NCI-H345 treated with DMSO at 0.1 percent for 48 hours (cell line): ENCODE results near the gene COQ8A.
"Not testable (repeated sequence)": the region's sequence is repeated elsewhere in the genome, so short reads cannot be mapped to it uniquely, and the experiment has no call there.

Experiments used
- DNase-seq: peaks from one replicate; lab custom pipeline; 2025; ENCODE audit not compliant: unreplicated experiment; lab: John Stamatoyannopoulos, UW

COQ8A gene

GRCh38 chr1:226983247-226983991, 43.3 kb downstream of the COQ8A start:
- no peak for DNase-seq

- DNase-seq: no peak
Measured at GRCh38 chr1:226983992-226984364, 43.9 kb downstream of the COQ8A start.

- DNase-seq: no peak
Measured at GRCh38 chr1:226984521-226985238, 44.6 kb downstream of the COQ8A start.

DNA sequence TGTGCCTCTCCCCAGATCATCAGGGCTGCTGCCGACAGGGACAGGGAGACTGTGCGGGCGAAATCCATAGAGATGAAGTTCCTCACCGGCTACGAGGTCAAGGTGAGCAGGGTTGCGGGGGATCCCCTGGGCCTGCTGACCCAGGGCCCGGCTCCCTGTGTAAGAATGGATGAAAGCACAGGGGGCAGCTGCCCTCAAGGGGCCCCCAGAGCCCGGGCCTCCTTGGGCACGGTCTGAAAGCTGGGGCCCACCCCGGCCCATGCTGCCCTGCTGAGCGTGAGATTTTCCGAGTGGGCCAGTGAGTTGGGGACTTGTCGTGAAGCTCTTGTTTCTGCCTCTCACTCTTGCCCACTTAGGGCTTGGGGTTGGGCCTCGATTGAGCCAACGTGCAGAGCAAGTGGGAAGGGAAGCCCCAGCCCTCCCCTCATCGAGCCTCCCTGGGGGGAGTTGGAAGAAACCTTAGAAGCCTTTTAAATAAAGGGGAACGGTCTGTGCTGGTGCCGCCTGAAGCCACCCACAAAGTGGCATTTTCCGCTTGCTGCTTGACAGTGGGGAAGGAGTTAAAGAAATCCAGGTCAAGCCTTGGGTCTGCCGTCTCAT, 45.2 kb downstream of the COQ8A start:
- no peak for DNase-seq

GRCh38 chr1:226985839-226986463, 45.9 kb downstream of the COQ8A start:
- no peak for DNase-seq

GRCh38 chr1:226986496-226987178, 46.5 kb downstream of the COQ8A start:
- no peak for DNase-seq

DNA sequence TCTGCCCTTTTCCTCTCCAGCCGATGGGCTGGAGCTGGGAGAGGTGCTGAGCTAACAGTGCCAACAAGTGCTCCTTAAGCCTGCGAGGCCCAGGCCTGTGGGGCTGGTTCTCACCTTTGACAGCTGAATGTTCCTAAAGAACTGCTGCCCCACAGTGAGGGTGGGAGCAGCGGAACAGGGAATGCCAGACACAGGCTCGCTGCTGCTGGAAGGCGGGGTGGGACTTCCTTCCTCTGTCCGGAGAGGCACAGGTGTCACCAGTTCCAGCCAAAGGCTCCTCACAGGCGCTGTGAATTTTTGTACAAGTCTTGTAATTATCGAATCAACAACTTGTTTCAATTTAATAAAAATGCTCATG, 47.1 kb downstream of the COQ8A start:
- no peak for DNase-seq

GRCh38 chr1:226987623-226988333, 47.7 kb downstream of the COQ8A start:
- DNase-seq: no peak

DNA sequence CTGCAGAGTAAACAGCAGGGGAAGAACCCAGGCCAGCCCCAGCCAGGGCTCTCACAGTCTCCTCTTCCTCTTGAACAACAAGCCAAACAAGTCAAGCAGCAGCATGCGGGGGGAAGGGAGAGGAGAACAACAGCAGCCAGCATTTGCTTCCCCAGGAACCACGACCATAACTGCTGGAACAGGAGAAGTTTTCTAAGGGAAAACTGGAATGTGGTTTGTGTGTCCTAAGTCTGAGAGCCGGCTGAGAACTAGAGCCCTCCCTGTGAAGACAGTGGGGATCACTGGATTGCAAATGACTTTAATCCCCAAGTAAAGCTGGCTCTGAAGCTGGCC, 48.2 kb downstream of the COQ8A start:
- DNase-seq: no peak

GRCh38 chr1:226989085-226989920, 49.2 kb downstream of the COQ8A start:
- no peak for DNase-seq

- no peak for DNase-seq
Measured at GRCh38 chr1:226990133-226990716, 50.1 kb downstream of the COQ8A start.

DNA sequence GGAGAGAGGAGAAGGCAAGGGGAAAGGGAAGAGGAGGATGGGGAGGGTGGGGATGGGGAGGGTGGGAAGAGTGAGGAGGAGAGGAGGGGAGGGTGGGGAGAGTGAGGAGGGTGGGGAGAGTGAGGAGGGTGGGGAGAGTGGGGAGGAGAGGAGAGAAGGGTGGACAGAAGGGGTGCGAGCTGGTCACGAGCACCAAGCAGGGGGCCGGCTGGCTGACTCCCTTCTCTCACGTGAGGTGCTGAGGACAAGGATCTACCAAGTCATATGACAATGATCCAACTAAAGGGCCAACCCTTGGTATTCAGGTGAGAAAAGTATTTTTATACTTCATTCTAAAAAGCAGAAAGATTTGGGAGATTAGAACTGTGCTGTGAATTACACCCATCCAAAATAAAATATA, 51.8 kb downstream of the COQ8A start:
- DNase-seq: no peak

DNA sequence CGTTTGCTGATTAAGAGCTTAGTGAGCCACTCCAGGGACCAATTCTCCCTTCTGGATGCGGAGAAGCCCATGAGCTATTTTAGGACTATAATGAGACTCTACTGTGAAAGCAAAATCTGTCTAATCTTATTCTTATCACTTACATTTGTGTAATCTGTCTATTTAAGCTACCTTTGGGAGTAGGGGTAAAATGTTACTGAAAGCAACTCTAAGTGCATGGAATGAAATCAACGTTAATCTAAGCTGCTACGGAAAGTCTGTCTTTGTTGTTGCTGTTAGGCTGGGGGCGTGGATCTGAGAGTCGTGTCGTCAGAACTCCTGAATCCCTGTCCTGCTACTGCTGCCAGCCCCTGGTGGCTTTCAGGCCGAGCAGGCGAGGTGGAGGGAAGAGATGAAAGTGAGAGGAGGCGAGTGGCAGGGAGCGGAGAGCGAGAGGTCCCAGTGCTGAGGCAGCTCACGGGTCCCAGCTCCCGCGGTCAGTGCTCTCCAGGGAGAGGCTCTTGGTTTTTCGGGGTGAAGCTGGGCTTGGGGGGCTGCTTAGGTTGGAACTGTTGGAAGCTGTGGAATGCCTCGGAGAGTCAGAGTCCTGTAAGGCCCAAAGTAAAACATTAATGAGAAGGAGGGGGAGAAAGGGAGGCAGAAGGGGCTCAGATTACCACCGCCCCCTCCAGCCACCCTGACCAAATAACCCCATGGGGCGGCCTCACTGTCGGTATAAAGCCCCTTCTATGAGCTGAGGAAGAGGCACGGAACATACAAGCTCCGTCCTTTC, 53.9 kb downstream of the COQ8A start:
- DNase-seq: no peak

GRCh38 chr1:226994586-226995364, 54.7 kb downstream of the COQ8A start:
- DNase-seq: no peak

GRCh38 chr1:226995365-226996332, 55.6 kb downstream of the COQ8A start:
- DNase-seq: no peak

DNA sequence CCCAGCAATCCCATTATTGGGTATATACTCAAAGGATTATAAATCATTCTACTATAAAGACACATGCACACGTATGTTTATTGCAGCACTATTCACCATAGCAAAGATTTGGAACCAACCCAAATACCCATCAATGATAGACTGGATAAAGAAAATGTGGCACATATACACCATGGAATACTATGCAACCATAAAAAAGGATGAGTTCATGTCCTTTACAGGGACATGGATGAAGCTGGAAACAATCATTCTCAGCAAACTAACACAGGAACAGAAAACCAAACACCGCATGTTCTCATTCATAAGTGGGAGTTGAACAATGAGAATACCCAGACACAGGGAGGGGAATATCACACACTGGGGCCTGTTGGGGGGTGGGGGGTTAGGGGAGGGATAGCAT, 59.5 kb downstream of the COQ8A start:
- not testable (repeated sequence) for DNase-seq

- no peak for DNase-seq
Measured at GRCh38 chr1:227002531-227003049, 62.5 kb downstream of the COQ8A start.
